ENCODE data around the gene PLA2G3.
A peak's percentile ranks its signal among the peaks of the same experiment; 100 is the strongest.
"Not testable (repeated sequence)": the region's sequence is repeated elsewhere in the genome, so short reads cannot be mapped to it uniquely, and the experiment has no call there.

Gene PLA2G3

DNA sequence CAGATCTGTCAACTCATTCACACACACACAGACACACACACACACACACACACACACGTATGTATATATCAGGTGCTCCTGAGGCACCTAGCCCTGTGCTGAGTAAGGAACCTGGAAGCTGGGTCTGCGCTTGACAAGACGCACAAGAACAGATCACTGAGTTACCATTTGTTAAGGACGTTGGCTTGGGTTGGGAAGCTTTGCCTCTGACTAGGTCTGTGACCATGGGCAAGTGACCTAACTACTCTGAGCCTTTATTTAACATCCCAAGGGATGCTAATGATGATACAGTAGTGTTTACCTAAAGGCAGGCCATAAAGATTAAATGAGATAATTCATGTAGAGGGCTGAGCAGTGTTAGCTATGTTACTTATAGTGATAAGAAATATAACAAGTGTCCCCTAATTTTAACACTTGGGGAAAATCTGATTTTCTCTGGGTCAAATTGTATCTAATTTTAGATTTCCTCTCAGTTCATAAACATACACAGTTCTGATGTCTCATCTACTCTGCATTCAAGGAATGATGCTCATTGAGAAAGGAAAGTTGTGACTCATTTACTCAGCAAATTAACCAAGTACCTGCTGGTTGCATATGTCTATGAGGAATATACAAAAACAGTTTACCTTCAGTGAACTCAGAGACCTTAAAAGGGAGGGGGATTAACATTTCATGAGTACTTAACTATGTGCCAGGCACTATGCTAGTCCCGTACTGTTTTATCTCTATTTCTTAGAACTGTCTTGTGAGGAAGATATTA lies 33.3 kb upstream of the PLA2G3 start:
- no peak for TF ChIP-seq Cebpa-rat (IDR thresholded peaks at IDR 0.05)
- H3K4me1 ChIP-seq, result no peaks in the 10 kb centered on the region
- no peak overlapping the region for H3K27ac ChIP-seq
- no peaks in the 10 kb centered on the region for H3K27me3 ChIP-seq
- H3K9ac ChIP-seq, result no peak overlapping the region
- peaks cover 47% of the 10 kb centered on the region for H3K36me3 ChIP-seq
- H3K4me2 ChIP-seq, result no peak overlapping the region
- H4K20me1 ChIP-seq, result peaks cover 49% of the 10 kb centered on the region; the same call in 1 of the 2 replicates
- H3K4me3 ChIP-seq, result no peak overlapping the region
- no peaks in the 10 kb centered on the region for H3K9me3 ChIP-seq

DNA sequence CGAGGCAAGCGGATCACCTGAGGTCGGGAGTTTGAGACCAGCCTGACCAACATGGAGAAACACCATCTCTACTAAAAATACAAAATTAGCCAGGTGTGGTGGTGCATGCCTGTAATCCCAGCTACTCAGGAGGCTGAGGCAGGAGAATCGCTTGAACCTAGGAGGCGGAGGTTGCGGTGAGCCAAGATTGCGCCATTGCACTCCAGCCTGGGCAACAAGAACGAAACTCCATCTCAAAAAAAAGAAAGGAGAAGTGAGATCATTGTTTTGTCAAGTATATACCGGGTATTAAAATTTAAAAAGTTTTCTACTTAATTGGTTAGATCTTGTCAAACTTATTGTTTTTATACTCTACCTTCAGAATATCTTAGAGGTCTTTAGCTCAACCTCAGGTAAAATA lies 31.4 kb upstream of the PLA2G3 start:
- Histone ChIP-seq H4K20me1 (peaks cover 50% of the 10 kb centered on the region; the same call in 1 of the 2 replicates), H3K36me3 (peaks cover 42% of the 10 kb centered on the region)
- H3K27ac ChIP-seq, H3K4me2 ChIP-seq, H3K4me1 ChIP-seq, H3K4me3 ChIP-seq, H3K27me3 ChIP-seq, H3K9me3 ChIP-seq, H3K9ac ChIP-seq: not testable (repeated sequence)

DNA sequence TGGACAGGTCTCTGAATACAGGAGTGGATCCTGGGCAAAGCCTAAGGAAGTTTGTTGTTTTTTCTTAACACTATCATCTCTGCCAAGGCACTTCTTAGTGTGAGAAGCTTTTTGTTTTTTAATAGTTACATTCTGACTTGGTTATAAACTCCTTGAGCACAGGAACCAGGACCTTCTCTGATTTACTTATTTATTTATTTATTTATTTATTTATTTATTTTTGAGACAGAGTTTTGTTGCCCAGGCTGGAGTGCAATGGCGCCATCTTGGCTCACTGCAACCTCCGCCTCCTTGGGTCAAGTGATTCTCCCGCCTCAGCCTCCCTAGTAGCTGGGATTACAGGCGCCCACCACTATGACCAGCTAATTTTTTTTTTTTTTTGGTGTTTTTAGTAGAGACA lies 30.7 kb upstream of the PLA2G3 start:
- no peak overlapping the region for H3K9ac ChIP-seq
- H3K27me3 ChIP-seq, result no peaks in the 10 kb centered on the region
- no peaks in the 10 kb centered on the region for H3K4me1 ChIP-seq
- peaks cover 50% of the 10 kb centered on the region; the same call in 1 of the 2 replicates for H4K20me1 ChIP-seq
- H3K9me3 ChIP-seq, result no peaks in the 10 kb centered on the region
- no peak overlapping the region for H3K27ac ChIP-seq
- H3K36me3 ChIP-seq, result peaks cover 38% of the 10 kb centered on the region
- H3K4me3 ChIP-seq, result no peak overlapping the region
- no peak overlapping the region for H3K4me2 ChIP-seq
- no peak for TF ChIP-seq Cebpa-rat (IDR thresholded peaks at IDR 0.05)

DNA sequence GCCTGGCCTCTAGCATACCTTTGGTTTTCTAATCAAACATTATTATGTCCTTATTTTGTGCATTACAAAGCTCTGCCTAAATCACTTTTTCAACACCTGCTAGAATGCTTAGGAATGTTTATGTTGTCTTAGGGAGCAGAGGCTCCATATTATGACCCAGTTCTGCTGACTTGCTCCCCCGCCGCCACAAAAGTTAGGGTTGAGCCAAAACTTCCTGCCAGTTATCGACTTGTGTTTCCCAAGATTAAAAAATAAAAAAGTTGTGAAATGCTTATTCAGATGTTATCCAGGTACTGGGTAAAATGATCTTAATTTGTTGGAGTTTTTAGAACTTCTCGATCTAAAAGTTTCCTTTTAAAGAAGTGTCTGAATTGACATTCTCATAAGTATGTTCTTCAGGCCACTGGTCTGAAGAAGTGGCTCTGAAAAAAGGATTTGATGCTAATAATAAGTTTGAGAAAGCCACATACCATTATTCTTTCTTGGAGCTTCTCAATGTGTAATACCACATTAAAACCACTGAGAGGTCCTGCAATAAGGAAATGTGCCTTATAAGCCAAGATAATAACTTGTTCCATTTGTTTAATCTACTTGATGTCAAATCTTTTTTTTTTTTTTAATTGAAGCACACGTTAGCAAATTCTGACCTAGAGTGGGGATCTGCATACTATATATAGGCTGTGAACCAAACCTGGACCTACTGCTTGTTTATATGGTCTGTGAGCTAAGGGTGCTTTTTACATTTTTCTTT lies 21.9 kb upstream of the PLA2G3 start:
- H4K20me1 ChIP-seq, result peaks cover 32% of the 10 kb centered on the region; the same call in 1 of the 2 replicates
- H3K4me3 ChIP-seq, result no peak overlapping the region
- 0 out of 2 replicates have a peak overlapping the region, but pooled peaks have one; percentile 27 for H3K9ac ChIP-seq
- no peak overlapping the region for H3K27ac ChIP-seq
- H3K36me3 ChIP-seq, result peaks cover 33% of the 10 kb centered on the region
- H3K27me3 ChIP-seq, result no peaks in the 10 kb centered on the region
- no peak for TF ChIP-seq Cebpa-rat (IDR thresholded peaks at IDR 0.05)
- peak overlapping the region; percentile 95 for H3K4me2 ChIP-seq
- H3K4me1 ChIP-seq, result peaks cover 29% of the 10 kb centered on the region
- no peaks in the 10 kb centered on the region for H3K9me3 ChIP-seq

DNA sequence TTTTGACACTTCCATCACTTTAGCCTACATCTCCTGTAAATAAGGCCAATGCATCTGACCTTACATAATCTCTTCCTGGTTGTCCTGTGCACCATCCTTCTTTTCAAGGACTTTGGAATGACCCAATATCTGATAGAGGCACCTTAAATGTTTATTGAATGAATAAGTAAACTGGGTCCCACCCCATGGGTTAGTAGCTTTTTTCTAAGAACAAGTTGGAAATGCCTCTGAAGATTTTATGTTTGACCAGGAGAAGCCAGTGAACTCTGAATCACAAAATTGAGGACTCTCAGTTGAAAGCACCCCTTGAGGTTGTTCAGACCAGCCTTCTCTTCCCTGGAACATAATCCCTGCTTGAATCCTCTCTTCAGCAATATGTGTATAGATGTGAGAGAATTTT lies 21.1 kb upstream of the PLA2G3 start:
- peaks cover 29% of the 10 kb centered on the region for H3K4me1 ChIP-seq
- no peak overlapping the region for H3K27ac ChIP-seq
- TF ChIP-seq Cebpa-rat (IDR thresholded peaks at IDR 0.05), result no peak
- H3K9me3 ChIP-seq, result no peaks in the 10 kb centered on the region
- 0 out of 2 replicates have a peak, but pooled peaks cover 27% of the 10 kb centered on the region for H4K20me1 ChIP-seq
- no peak overlapping the region for H3K9ac ChIP-seq
- H3K27me3 ChIP-seq, result no peaks in the 10 kb centered on the region
- peak overlapping the region; percentile 80; the same call in 1 of the 2 replicates for H3K4me3 ChIP-seq
- H3K4me2 ChIP-seq, result peak overlapping the region; percentile 95
- peaks cover 32% of the 10 kb centered on the region for H3K36me3 ChIP-seq

DNA sequence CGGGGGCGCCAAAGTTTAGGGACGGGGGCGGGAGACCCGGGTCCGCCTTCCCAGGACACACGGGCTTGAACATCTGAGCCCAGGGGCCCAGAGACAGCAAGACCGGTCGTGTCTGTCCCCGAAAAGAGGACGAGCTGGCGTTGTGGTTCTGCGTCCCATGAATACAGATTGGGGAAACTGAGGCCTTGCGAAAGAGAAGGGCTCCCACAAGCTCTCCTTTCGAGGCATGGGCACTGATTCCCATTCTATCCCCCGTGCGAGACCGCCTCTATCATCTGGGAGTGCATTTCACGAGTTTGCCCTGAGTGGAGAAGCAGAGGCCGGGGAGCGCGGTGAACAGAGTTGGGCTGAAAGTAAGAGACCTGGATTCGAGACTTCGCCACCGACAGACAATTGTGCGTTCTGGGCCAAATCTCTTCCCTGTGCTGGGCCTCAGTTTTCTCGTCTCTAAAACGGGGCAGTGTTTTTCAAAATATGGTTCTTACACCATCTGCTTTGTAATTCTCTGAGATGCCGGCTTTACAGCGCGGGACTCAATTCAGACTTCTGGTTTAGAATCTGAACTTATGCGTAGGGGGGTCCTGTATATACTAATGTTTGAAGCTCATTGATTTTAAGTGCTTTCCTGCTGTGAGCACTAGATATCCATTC lies 20.1 kb upstream of the PLA2G3 start:
- Histone ChIP-seq H3K27me3 (no peaks in the 10 kb centered on the region), H3K27ac (peak overlapping the region; percentile 89; the same call in 1 of the 2 replicates), H3K4me2 (peak overlapping the region; percentile 95), H4K20me1 (0 out of 2 replicates have a peak, but pooled peaks cover 27% of the 10 kb centered on the region), H3K4me3 (peak overlapping the region; percentile 80), H3K4me1 (peaks cover 29% of the 10 kb centered on the region), H3K9me3 (no peaks in the 10 kb centered on the region), H3K9ac (peak overlapping the region; percentile 85), H3K36me3 (peaks cover 22% of the 10 kb centered on the region)
- TF ChIP-seq Cebpa-rat (IDR thresholded peaks at IDR 0.05), result no peak

DNA sequence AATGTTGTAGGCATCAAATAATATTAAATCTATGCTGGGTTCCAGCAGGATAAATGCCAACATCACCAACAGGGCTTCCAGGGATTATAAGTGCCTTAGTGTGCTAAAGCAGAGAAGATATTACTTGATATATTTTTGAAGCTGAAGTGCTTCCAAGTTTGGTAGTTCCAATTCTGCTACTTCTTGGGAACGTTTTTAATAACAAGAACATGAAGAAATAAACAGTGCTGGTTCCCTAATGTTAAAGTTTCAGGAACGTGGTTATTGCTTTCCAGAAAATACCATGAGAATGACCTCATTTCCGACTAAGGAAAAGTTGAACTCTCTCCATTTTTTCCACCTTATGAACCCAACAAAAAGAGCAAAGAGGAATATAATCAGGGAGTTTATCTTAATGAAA lies 15.1 kb upstream of the PLA2G3 start:
- no peak for TF ChIP-seq Cebpa-rat (IDR thresholded peaks at IDR 0.05)
- Histone ChIP-seq H3K27ac (no peak overlapping the region), H3K27me3 (no peaks in the 10 kb centered on the region), H3K36me3 (no peaks in the 10 kb centered on the region), H3K4me1 (peaks cover 6% of the 10 kb centered on the region), H3K4me3 (no peak overlapping the region), H3K4me2 (no peak overlapping the region), H3K9ac (no peak overlapping the region), H4K20me1 (no peaks in the 10 kb centered on the region), H3K9me3 (no peaks in the 10 kb centered on the region)

DNA sequence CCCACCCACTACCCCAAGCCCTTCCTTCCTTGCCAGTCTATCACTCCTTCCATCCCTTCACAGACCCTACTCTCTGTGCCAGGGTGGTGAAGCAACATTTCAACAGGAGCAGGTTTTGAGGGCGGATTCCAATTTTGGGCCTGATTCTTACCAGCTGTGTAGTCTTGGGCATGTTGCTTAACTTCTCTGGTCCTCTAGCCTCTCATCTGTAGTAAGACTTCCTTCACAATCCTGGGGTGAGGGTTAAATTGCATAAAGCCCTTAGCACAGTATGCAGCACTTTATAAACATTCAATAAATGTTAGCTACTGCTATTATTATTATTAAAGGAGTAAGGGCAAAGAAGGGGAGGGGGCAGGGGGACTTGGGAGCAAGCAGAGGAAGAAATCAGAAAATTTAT lies 14.7 kb upstream of the PLA2G3 start:
- TF ChIP-seq Cebpa-rat (IDR thresholded peaks at IDR 0.05), result no peak
- H3K4me1 ChIP-seq, result peaks cover 6% of the 10 kb centered on the region; the same call in 1 of the 2 replicates
- no peak overlapping the region for H3K9ac ChIP-seq
- no peaks in the 10 kb centered on the region for H4K20me1 ChIP-seq
- no peak overlapping the region for H3K27ac ChIP-seq
- no peaks in the 10 kb centered on the region for H3K9me3 ChIP-seq
- H3K4me2 ChIP-seq, result no peak overlapping the region
- H3K27me3 ChIP-seq, result no peaks in the 10 kb centered on the region
- no peaks in the 10 kb centered on the region for H3K36me3 ChIP-seq
- H3K4me3 ChIP-seq, result no peak overlapping the region

DNA sequence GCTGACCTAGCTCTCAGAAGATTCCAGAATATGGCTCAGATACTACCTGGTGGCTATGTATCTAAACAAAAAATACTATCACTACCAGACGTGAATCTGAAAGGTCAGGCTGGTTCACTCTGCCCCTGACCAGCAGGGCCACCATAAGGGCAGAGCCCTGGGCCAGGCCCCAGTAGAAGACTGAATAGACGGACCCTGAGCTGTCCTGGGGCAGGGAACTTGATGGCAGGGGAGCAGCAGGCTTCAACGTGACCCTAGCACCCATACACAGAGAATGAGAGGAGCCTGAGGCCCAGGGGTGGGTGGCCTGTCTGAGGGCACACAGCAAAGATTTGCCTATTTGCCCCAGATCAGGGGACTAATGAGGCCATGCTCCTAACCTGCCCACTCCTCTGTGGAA lies 13.0 kb upstream of the PLA2G3 start:
- H3K4me3 ChIP-seq, result no peak overlapping the region
- H3K27me3 ChIP-seq, result no peaks in the 10 kb centered on the region
- H3K9me3 ChIP-seq, result no peaks in the 10 kb centered on the region
- H3K27ac ChIP-seq, result no peak overlapping the region
- no peak overlapping the region for H3K9ac ChIP-seq
- no peak for TF ChIP-seq Cebpa-rat (IDR thresholded peaks at IDR 0.05)
- no peaks in the 10 kb centered on the region for H3K4me1 ChIP-seq
- no peaks in the 10 kb centered on the region for H4K20me1 ChIP-seq
- no peak overlapping the region for H3K4me2 ChIP-seq
- H3K36me3 ChIP-seq, result no peaks in the 10 kb centered on the region

DNA sequence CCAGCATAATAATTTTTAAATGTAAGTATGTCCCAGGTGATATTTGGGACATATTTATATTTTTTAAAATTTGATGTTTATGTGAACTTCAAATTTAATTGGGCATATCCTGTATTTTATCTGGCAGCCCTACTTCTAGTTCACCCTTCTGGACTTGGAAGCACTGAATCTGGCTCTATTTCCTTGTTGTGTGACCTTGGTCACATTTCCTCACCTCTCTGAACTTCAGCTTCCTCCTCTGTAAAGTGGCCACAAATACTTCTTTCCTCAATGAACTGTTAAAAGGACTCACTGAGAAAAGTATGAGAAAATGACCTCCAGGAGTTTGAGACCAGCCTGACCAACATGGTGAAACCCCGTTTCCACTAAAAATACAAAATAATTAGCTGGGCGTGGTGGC lies 11.6 kb upstream of the PLA2G3 start:
- Histone ChIP-seq H3K4me3 (no peak overlapping the region), H3K9me3 (peaks cover 10% of the 10 kb centered on the region), H3K9ac (no peak overlapping the region), H3K4me2 (no peak overlapping the region), H3K27ac (no peak overlapping the region), H3K27me3 (no peaks in the 10 kb centered on the region), H3K4me1 (no peaks in the 10 kb centered on the region), H4K20me1 (no peaks in the 10 kb centered on the region), H3K36me3 (no peaks in the 10 kb centered on the region)
- no peak for TF ChIP-seq Cebpa-rat (IDR thresholded peaks at IDR 0.05)
